ENCODE data around the gene SIGLEC1. TPM values are rescaled to one million over a fixed set of nuclear protein-coding genes. Genes with fewer than 3 reads are reported as not detected.
A peak's percentile ranks its signal among the peaks of the same experiment; 100 is the strongest.

The SIGLEC1 gene
- total RNA-seq, 1 donor from 2014 or later, result not detected

DNA sequence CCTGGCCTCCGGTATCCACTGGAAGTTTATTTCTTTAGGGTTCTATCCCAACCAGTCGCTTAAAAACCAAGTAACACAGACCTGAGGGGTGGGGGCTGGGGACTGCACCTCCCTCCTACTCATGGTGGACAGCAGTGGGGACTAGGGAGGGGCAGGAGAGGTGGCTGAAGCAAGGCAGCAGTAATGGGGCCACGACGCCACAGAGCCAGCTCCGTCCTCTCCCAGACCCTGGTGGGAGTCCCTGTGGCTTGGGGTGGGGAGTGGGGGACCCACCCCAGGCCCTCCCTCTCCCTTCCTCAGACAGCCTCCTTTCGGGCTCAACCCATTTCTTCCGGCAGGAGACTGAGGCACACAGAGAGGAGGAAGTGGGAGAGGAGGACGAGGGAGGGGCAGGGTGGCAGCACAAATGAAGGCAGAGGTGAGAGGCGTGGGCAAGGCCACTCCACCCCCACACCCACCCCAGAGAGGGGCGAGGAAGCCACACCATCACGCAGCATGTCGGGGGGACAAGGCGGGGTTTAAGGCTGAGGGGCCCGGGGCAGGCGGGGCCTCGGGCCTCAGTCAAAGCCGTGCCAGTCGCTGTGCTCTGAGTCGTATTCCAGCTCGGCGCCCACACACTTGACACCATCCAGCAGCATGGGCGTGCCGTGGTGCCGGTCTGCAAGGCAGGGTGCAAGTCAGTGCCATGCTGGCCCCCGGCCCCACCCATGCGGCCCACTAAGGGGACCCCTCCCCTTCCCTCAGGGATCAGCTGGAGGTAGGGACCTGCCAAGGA lies 41.3 kb upstream of the SIGLEC1 start:
- no peak overlapping the region for H2AFZ ChIP-seq (ENCODE audit: low read depth, low read length)
- H3K9ac ChIP-seq (ENCODE audit: low read length), result no peak overlapping the region
- H3K27me3 Mint-ChIP-seq (ENCODE audit: low read depth, unreplicated experiment), result peaks cover 26% of the 10 kb centered on the region
- H3K9me3 Mint-ChIP-seq (ENCODE audit: unreplicated experiment), result peaks cover 4% of the 10 kb centered on the region
- H3K9me3 ChIP-seq (ENCODE audit: insufficient read depth, low read depth, low read length), result no peaks in the 10 kb centered on the region
- FAIRE-seq (no peak), DNase-seq (ENCODE audit: low read depth) (no peak)
- H3K4me3 Mint-ChIP-seq (ENCODE audit: unreplicated experiment), result no peak overlapping the region
- no peaks in the 10 kb centered on the region for H3K4me1 Mint-ChIP-seq (ENCODE audit: low read depth, unreplicated experiment)
- H3K79me2 ChIP-seq (ENCODE audit: insufficient read depth, low read length), result no peaks in the 10 kb centered on the region
- no peak overlapping the region for H3K27ac Mint-ChIP-seq (ENCODE audit: unreplicated experiment)
- no peak for TF ChIP-seq EZH2 (IDR thresholded peaks at IDR 0.05; ENCODE audit: insufficient read depth, low read length)
- TF ChIP-seq, protein P1, sequence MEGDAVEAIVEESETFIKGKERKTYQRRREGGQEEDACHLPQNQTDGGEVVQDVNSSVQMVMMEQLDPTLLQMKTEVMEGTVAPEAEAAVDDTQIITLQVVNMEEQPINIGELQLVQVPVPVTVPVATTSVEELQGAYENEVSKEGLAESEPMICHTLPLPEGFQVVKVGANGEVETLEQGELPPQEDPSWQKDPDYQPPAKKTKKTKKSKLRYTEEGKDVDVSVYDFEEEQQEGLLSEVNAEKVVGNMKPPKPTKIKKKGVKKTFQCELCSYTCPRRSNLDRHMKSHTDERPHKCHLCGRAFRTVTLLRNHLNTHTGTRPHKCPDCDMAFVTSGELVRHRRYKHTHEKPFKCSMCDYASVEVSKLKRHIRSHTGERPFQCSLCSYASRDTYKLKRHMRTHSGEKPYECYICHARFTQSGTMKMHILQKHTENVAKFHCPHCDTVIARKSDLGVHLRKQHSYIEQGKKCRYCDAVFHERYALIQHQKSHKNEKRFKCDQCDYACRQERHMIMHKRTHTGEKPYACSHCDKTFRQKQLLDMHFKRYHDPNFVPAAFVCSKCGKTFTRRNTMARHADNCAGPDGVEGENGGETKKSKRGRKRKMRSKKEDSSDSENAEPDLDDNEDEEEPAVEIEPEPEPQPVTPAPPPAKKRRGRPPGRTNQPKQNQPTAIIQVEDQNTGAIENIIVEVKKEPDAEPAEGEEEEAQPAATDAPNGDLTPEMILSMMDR (IDR thresholded peaks at IDR 0.05; ENCODE audit: insufficient read depth, low read depth, low read length), result no peak
- no peak overlapping the region for H3K27ac ChIP-seq (ENCODE audit: low read depth, low read length)
- H3K4me2 ChIP-seq (ENCODE audit: low read length), result no peak overlapping the region
- peaks cover 20% of the 10 kb centered on the region for H4K20me1 ChIP-seq (ENCODE audit: insufficient read depth, low read length)
- no peak overlapping the region for H3K4me3 ChIP-seq (ENCODE audit: insufficient read depth, low read depth, low read length)
- no peaks in the 10 kb centered on the region for H3K36me3 ChIP-seq (ENCODE audit: insufficient read depth, low read length)
- peaks cover 5% of the 10 kb centered on the region for H3K4me1 ChIP-seq (ENCODE audit: insufficient read depth, low read length)
- peaks cover 13% of the 10 kb centered on the region for H3K27me3 ChIP-seq (ENCODE audit: insufficient read depth, low read length)
- H3K36me3 Mint-ChIP-seq (ENCODE audit: low read depth, unreplicated experiment), result peaks cover 11% of the 10 kb centered on the region

DNA sequence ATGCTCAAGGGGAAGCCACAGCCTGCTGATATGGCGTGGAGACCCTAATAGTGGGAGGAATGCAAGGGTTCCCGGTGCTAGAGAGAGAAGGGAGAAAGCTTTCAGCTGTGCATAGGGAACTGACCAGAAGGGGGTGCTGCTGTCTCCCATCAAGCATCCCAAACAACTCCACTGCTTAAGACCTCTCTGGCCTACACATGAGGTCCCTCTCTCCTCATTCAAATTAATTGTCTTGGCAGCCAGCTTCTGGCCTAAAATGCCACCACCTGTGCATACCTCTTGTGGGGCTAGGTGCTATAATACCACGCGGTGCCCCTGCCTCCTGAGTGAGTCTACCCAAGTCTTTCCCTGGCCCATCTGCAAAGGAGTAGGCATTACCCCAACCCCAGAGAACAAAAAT lies 40.7 kb upstream of the SIGLEC1 start:
- Mint-ChIP-seq H3K4me1 (ENCODE audit: low read depth, unreplicated experiment) (no peaks in the 10 kb centered on the region), H3K27ac (ENCODE audit: unreplicated experiment) (no peak overlapping the region), H3K9me3 (ENCODE audit: unreplicated experiment) (peaks cover 4% of the 10 kb centered on the region), H3K27me3 (ENCODE audit: low read depth, unreplicated experiment) (peaks cover 31% of the 10 kb centered on the region), H3K36me3 (ENCODE audit: low read depth, unreplicated experiment) (peaks cover 11% of the 10 kb centered on the region), H3K4me3 (ENCODE audit: unreplicated experiment) (no peak overlapping the region)
- Histone ChIP-seq H4K20me1 (ENCODE audit: insufficient read depth, low read length) (peaks cover 20% of the 10 kb centered on the region), H3K27me3 (ENCODE audit: insufficient read depth, low read length) (peaks cover 13% of the 10 kb centered on the region), H3K36me3 (ENCODE audit: insufficient read depth, low read length) (no peaks in the 10 kb centered on the region), H3K4me3 (ENCODE audit: insufficient read depth, low read depth, low read length) (no peak overlapping the region), H3K79me2 (ENCODE audit: insufficient read depth, low read length) (no peaks in the 10 kb centered on the region), H2AFZ (ENCODE audit: low read depth, low read length) (no peak overlapping the region), H3K9ac (ENCODE audit: low read length) (no peak overlapping the region), H3K4me1 (ENCODE audit: insufficient read depth, low read length) (peaks cover 5% of the 10 kb centered on the region), H3K4me2 (ENCODE audit: low read length) (no peak overlapping the region), H3K27ac (ENCODE audit: low read depth, low read length) (no peak overlapping the region), H3K9me3 (ENCODE audit: insufficient read depth, low read depth, low read length) (no peaks in the 10 kb centered on the region)
- FAIRE-seq (peak; percentile 41), DNase-seq (ENCODE audit: low read depth) (peak; percentile 32)
- no peak for TF ChIP-seq EZH2 (IDR thresholded peaks at IDR 0.05; ENCODE audit: insufficient read depth, low read length)
- TF ChIP-seq, protein P1 (IDR thresholded peaks at IDR 0.05; ENCODE audit: insufficient read depth, low read depth, low read length), result peak; percentile 62

DNA sequence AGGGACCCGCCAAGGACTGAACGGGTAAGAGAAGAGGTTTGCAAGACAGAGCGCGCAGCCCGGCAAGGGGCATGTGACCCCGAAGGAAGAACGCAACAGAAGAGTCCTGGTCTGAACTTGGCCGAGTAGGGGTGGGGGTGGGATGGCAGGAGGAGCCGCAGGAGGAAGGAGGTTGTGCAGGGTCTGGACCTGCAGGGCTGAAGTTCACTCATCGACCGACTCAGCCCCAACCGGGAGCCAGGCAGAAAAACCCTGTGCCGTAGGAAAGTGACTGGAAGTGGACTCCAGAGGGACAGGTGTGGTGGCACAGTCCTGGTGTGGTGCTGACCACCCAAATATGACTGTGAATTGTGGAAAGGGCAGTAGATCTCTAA lies 40.0 kb upstream of the SIGLEC1 start:
- no peaks in the 10 kb centered on the region for H3K9me3 ChIP-seq (ENCODE audit: insufficient read depth, low read depth, low read length)
- peaks cover 9% of the 10 kb centered on the region for H3K36me3 Mint-ChIP-seq (ENCODE audit: low read depth, unreplicated experiment)
- H3K27ac ChIP-seq (ENCODE audit: low read depth, low read length), result no peak overlapping the region
- no peaks in the 10 kb centered on the region for H3K79me2 ChIP-seq (ENCODE audit: insufficient read depth, low read length)
- H3K27me3 ChIP-seq (ENCODE audit: insufficient read depth, low read length), result peaks cover 13% of the 10 kb centered on the region
- TF ChIP-seq, protein P1 (IDR thresholded peaks at IDR 0.05; ENCODE audit: insufficient read depth, low read depth, low read length), result no peak
- TF ChIP-seq EZH2 (IDR thresholded peaks at IDR 0.05; ENCODE audit: insufficient read depth, low read length), result no peak
- no peak overlapping the region for H3K27ac Mint-ChIP-seq (ENCODE audit: unreplicated experiment)
- no peak overlapping the region for H2AFZ ChIP-seq (ENCODE audit: low read depth, low read length)
- H3K4me1 Mint-ChIP-seq (ENCODE audit: low read depth, unreplicated experiment), result no peaks in the 10 kb centered on the region
- H3K4me3 Mint-ChIP-seq (ENCODE audit: unreplicated experiment), result peak overlapping the region; percentile 41
- no peak overlapping the region for H3K9ac ChIP-seq (ENCODE audit: low read length)
- no peaks in the 10 kb centered on the region for H3K36me3 ChIP-seq (ENCODE audit: insufficient read depth, low read length)
- H3K4me2 ChIP-seq (ENCODE audit: low read length), result peak overlapping the region; percentile 83
- H3K4me3 ChIP-seq (ENCODE audit: insufficient read depth, low read depth, low read length), result no peak overlapping the region
- H4K20me1 ChIP-seq (ENCODE audit: insufficient read depth, low read length), result peaks cover 20% of the 10 kb centered on the region
- H3K4me1 ChIP-seq (ENCODE audit: insufficient read depth, low read length), result peaks cover 5% of the 10 kb centered on the region
- FAIRE-seq (no peak), DNase-seq (ENCODE audit: low read depth) (no peak)
- H3K27me3 Mint-ChIP-seq (ENCODE audit: low read depth, unreplicated experiment), result peaks cover 38% of the 10 kb centered on the region
- H3K9me3 Mint-ChIP-seq (ENCODE audit: unreplicated experiment), result peaks cover 4% of the 10 kb centered on the region

Data from astrocyte (in vitro differentiated cells and primary cell).